Right hindlimb (tissue), 1 donor: ENCODE data around the gene PARD6A.
A peak's percentile ranks its signal among the peaks of the same experiment; 100 is the strongest.

ENCODE experiments used
- DNase-seq: peaks from one replicate; pipeline ENCODE4 v3.0.0-alpha.2; 2018

PARD6A gene

GRCh38 chr16:67654403-67654911 lies 6.3 kb upstream of the PARD6A start:
- DNase-seq, result peak; percentile 15

DNA sequence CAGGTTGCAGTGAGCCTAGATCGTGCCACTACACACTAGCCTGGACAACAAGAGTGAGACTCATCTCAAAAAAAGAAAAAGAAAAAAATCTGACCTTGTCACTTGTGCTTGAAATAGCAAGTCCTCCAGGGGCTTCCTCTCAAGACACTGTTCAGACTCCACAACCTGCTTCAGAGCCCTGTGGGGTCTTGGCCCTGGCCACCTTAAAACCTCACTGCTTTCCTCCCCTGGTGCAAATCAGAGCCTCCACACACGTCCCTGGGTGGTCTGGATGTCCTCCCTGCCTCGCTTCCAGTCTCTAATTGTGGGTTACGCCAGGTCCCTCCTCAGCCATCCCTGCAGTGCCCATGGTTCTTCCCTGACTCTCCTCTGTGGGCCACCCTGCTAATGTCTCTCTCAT lies 5.4 kb upstream of the PARD6A start:
- no peak for DNase-seq

DNA sequence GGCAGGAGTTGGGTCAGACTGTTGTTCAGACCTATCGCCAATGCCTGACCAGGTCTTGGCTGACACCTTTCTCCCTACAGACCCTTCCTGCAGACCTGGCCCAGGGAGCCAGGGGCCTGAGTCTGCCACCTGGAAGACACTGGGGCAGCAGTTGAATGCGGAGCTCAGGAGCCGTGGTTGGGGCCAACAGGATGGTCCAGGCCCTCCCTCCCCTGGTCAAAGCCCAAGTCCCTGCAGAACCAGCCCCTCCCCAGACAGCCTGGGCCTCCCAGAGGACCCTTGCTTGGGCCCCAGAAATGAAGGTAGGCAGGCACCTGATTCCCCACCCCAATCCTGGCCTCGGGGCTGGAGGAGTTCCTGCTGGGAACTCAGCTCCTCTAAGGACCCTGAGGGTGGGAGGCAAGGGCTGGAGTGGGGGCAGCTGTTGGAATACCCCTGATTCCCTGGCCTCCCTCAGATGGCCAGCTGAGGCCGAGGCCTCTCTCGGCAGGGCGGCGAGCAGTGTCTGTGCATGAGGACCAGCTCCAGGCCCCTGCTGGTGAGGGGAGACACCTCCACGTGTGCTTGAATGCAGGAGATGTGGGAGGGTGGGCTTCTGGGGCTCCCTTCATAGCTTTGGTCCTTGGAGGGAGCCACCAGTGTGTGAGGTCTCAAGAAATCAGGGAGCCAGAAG lies 4.3 kb upstream of the PARD6A start:
- peak; percentile 15 for DNase-seq

DNA sequence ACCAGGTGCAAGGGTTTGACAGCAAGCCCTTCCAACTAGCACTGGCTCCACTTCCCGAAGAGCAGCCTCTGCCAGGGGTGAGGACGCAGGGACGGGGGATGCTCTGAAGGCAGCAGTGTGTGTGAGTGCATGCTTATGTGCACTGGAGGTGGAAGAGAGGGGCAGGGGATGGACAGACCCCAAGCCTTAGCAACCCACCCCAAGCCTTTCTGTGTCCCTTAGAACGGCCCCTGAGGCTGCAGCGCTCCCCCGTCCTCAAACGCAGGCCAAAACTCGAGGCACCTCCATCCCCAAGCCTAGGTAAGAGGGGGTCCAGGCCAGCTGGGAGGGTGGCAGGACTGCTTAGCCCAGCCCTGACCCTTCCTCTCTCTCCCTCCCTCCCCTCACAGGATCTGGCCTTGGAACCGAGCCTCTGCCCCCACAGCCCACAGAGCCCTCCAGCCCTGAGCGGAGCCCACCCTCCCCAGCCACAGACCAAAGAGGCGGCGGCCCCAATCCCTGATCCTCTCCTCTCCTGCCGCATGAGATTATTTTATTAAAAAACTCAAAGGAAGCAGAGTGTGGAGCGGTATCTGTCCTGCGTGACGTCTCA lies 3.6 kb upstream of the PARD6A start:
- DNase-seq, result peak; percentile 13

GRCh38 chr16:67657751-67658518 lies 2.8 kb upstream of the PARD6A start:
- DNase-seq, result peak; percentile 17

DNA sequence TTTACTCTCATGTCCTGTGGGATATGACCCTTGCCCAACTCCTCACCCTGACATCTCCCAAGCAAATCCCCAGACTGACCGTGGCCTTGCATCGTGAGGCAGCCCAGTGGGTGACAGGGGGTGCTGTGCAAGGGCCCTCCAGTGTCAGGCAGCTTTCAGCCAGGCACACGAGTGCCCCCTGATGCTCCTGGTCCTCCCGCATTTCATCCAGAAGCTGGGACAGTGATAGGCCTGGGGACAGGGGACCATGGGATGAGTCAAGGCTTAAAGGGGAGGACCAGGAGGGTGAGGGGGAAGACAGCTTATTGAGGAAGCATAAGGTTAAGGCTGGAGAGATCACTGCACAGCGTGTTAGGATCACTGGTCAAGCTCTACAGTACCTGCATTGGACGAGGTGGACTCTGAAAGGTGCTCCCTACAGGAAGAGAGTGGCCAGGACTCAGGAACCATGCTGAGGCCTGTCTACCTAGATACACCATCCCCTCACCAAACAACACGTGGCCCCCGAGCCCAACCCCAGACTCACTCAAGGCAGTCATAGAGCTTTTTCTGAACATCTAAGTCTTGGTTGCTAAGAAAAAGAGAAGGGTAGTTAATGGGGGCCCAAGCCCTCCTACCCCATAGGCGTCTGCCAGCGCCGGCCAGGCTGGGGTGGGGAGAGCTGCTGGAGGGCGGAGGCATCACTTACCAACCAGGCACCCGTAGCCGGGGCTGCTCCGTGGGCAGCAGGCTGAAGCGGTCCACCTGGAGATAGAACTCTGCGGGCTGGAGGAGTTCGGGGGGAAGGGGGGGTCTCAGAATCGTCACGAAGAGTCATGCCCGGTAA lies 1.7 kb upstream of the PARD6A start:
- DNase-seq, result no peak

DNA sequence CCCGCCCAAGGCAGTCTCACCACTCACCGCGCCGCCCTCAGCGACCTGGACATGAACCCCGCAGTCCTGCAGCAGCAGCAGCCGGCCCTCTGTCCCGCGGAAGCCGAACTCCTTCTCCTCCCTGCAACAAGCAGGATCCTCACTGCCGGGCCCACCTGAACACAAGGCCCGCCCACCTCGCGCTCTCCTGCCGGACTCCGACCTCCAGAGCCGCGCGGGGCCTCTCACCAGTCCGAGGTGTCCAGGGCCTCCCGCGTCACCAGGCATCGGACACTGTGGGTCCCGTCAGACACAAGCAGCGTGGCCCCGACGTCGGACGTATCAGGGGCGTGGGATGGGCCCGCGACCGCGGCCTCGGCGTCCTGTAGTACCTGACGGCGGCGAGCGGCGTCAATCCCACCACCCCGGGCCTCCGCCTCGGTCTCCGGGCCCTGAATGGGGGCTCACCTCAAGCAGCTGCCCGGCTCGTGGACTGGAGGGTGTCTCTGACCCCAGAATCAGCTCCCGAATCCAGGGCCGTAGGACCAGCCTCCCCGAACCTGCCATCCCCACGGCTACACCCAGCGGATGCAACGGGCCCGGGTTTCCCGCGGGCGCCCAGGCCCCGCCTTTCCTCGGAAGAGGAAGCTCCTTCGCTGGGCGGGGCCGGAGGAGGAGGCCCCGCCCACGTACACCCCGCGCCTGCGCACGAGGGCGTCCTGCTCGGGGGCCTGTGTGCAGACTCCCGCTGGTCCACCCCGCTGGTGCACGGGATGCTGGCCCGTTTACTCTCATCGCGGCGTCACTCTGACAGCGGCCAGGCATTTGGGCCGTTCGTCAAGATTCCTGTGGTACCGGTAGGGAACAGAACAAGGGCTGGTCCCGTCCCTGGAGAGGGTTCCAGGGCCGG lies 841 bp upstream of the PARD6A start, which contains the start of gene ACD:
TSS of gene ACD (minus strand) at position 586 of the 889 bp plus-strand sequence. CDS start at position 546, 40 bp downstream.
- DNase-seq, result peak; percentile 94

DNA sequence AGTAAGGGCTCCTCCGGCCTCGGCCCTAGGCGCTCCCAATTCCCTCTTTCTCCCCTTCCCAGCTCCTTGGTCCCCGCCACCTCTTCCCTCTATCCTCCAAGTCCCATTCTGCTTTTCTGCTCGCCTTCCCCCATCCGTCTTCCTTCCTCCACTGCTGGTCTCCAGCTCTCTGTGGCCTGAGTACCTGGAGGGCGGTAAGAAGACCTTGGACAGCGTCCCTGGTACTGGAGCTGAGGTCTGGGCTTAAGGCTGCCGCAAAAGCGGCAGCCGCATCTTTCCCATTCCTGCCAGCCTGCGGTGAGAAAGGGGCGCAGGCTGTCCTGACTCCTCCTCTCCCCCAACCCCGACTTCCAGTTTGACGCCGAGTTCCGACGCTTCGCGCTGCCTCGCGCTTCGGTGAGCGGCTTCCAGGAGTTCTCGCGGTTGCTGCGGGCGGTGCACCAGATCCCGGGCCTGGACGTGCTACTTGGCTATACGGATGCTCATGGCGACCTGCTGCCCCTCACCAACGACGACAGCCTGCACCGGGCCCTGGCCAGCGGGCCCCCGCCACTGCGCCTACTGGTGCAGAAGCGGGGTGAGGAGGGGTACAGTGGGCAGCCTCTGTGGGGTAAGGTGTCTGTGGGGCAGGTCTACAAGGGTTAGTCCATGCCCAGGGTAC lies 471 bp downstream of the PARD6A start:
- DNase-seq, result peak; percentile 47

GRCh38 chr16:67661886-67662652 lies 1.3 kb downstream of the PARD6A start:
- DNase-seq, result no peak

DNA sequence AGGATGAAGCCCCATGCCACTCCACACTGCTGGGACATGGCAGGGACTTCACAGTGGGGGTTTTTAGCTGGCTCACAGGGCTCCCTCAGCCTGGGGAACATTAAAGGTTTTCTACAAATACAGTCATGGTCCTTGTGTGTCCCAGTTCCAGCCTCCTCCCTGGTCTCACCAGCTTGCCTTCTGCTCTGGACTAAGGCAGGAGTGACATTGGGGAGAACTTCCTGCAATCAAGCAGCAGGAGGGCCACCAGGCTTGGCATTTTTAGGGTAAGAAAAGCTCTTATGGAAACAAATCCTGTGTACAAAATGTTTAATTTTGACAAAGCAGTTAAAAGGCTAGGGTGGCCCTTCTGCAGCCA lies 1.9 kb downstream of the PARD6A start:
- DNase-seq, result no peak

DNA sequence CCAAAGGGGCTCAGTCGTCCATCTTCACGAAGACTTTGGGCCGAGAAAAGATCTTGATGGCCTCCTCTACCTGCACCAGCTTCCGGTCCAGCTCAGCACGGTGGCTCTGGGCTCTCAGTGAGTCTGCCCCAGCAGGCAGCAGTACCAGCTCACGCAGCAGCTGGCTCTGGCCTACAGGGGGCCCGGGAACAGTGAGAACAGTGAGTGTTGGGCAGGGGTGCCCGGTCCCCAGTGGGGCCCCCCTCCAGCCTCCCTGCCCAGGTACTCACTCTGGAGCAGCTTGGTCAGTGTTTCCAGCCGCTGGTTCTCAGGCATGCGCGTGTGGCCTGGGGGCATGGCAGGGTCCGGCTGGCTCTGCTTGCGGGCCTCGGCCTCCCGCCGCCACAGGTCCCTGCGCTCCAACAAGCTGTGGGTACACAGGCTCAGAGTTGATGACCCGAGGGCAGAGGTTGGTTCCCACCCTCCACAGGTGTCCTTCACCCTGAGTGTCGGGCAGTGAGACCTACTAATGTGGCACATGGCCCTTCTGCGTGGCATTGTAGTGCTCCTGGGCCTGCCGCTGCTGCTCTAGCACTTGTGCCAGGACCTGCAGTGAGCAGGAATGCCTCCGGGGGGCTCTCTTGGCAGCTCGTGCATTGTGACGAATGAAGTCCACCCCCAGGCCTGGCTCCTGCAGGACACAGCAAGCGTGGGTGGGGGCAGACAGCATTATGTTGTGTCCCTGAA lies 2.6 kb downstream of the PARD6A start:
- DNase-seq, result no peak

DNA sequence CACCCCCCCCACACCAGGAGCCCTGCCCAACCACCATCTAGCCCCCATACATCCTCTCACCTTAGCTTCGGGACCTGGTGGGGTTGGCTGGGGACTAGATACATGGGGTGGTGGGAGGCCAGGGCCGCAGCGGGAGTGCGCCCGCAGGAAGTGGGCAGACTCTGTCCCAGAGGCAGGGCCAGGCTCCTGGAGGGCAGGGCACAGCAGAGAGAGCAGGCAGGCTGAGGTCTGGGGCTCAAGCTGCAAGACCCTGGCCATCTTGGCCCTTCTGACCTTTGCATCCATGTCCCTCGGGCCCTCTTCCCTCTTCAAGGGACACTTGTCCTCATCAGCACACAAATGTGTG lies 3.1 kb downstream of the PARD6A start:
- no peak for DNase-seq

GRCh38 chr16:67664258-67664657 lies 3.5 kb downstream of the PARD6A start:
- no peak for DNase-seq

GRCh38 chr16:67664871-67665270 lies 4.1 kb downstream of the PARD6A start:
- no peak for DNase-seq

DNA sequence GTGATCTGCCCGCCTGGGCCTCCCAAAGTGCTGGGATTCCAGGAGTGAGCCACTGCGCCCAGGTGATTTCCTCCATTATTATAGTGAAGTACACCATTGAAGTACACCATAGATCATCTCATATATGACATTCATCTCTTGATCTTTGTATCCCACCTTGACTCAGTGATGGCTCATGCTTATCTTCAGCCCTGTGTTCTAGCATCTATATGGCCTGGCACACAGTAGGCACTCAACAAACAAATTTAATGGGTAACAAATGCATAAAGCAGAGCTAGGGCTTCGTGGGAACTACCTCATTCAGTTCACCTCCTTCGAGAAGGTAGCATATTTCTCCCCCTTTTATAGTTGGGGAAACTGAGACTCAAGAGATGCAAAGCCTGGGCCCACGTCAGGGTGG lies 4.8 kb downstream of the PARD6A start:
- no peak for DNase-seq

- DNase-seq, result no peak
Observed at GRCh38 chr16:67666032-67666551, 5.3 kb downstream of the PARD6A start.

- peak; percentile 90 for DNase-seq
Observed at GRCh38 chr16:67666559-67667452, 6.0 kb downstream of the PARD6A start, which contains the start of the genes C16orf86 and ENKD1. C16orf86 (plus strand) TSS chr16:67666814; CDS start chr16:67666971, 157 bp downstream. ENKD1 (minus strand) TSS chr16:67666750; CDS start chr16:67666442, 308 bp downstream.

DNA sequence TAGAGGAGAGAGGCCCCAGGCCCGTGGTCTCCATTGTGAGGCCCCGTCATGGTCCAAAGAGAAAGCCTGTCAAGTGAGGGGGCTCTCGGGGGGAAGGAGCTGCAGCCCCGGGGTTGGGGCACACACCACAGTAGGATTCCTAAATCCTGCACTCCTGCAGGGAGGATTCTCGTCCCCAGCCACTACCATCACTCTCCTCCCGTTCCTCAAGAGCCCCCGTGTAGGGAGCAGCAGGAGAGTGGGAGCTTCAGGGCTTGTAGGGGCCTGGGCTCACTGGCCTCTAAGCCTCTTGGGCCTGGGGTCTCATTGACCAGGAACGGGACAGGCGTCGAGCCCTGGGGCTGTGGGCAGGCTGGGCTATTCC lies 6.7 kb downstream of the PARD6A start:
- no peak for DNase-seq
